AG04450 (cell line): ENCODE results near the gene LYRM1. TPM values are rescaled to one million over a fixed set of nuclear protein-coding genes. Genes with fewer than 3 reads are reported as not detected.

Source experiments
- CTCF ChIA-PET: fragments of 300-600, 350-600 bp; formaldehyde crosslinking; extraction: SDS; loops from one replicate; lab custom pipeline; 2022; ENCODE audit warnings: antibody characterized with exemption, inconsistent platforms; lab: Charles Lee
- POLR2A ChIA-PET: fragments of 350-600 bp; formaldehyde crosslinking; extraction: SDS; loops from one replicate; lab custom pipeline; 2021; ENCODE audit warnings: antibody characterized with exemption, inconsistent platforms; lab: Yijun Ruan, JAX
- DNase-seq: peaks from one replicate; pipeline ENCODE4 v3.0.0-alpha.2; 2011; ENCODE audit warnings: low read depth, low spot score
- H3K27ac ChIP-seq: one replicate; pipeline ENCODE4 v1.5.1; 2012; ENCODE audit warnings: low read depth, low read length, control low read depth
- H3K27me3 ChIP-seq: one replicate; pipeline ENCODE4 v1.6.0; 2012; ENCODE audit warnings: low read length; ENCODE audit not compliant: control insufficient read depth, insufficient read depth
- H3K4me3 ChIP-seq: 2 replicates; pipeline ENCODE4 v1.5.1; 2011; ENCODE audit warnings: mild to moderate bottlenecking, low read depth, low read length, control low read depth
- H3K9me3 ChIP-seq: 2 replicates; pipeline ENCODE4 v1.5.1; 2012; ENCODE audit warnings: low read length; ENCODE audit not compliant: control insufficient read depth, insufficient read depth
- CTCF ChIP-seq: IDR thresholded peaks from 2 replicates; pipeline ENCODE4 v1.5.1; 2011; ENCODE audit warnings: low read depth, low read length, control low read depth, inconsistent platforms
- polyA minus RNA-seq: library from RNA; depleted of rRNA, polyadenylated mRNA; stranded (reverse); fragments of >200 nt; gene quantifications from 2 replicates; pipeline ENCODE4 v1.2.3, GENCODE V29; 2011; rRNA and poly(A)+ RNA removed
- polyA plus RNA-seq: library from polyadenylated mRNA; depleted of rRNA; stranded (reverse); fragments of >200 nt; gene quantifications from 2 replicates; pipeline ENCODE4 v1.2.3, GENCODE V29; 2011; rRNA removed

LYRM1 gene
- 32.3 and 41.1 TPM in 2 replicates for polyA plus RNA-seq
- 17.9 and 19.1 TPM in 2 replicates for polyA minus RNA-seq

- DNase-seq, result peak; percentile 99
- H3K9me3 ChIP-seq, result no peaks in the 10 kb centered on the region
- H3K27ac ChIP-seq, result peak within 1 kb of the TSS; percentile 99
- ChIA-PET CTCF (interaction anchor here (1.3 to 3.8 kb wide), 2 partner anchors 51 to 400 kb away, joined by 6 to 26 read pairs; no protein-coding TSS in a partner anchor), POLR2A (interaction anchor here (0.6 to 1.9 kb wide), 12 partner anchors 11 to 1546 kb away, joined by 3 to 13 read pairs (median 4); partner anchors contain the start of genes ERI2 and REXO5)
- no peak for TF ChIP-seq CTCF
- H3K27me3 ChIP-seq, result no peaks in the 10 kb centered on the region
- peak within 1 kb of the TSS; percentile 95 for H3K4me3 ChIP-seq
Observed at GRCh38 chr16:20900299-20901067, at the start of gene LYRM1, which contains the start of gene DCUN1D3. TSS of gene LYRM1 (plus strand) at chr16:20900771. CDS start at chr16:20915556, 14,785 bp downstream. TSS of gene DCUN1D3 (minus strand) at chr16:20900358. CDS start at chr16:20862538, 37,820 bp downstream.

- DNase-seq, result no peak
- ChIA-PET POLR2A (interaction anchor here (0.5 to 2.4 kb wide), 3 partner anchors 49 to 450 kb away, joined by 10 to 13 read pairs (median 13); partner anchors contain the start of genes DCUN1D3 and LYRM1), CTCF (interaction anchor here (0.6 to 7.3 kb wide), 34 partner anchors 9 to 451 kb away, joined by 3 to 59 read pairs (median 4); partner anchors contain the start of genes DCUN1D3, LDAF1 and LYRM1)
- no peak for TF ChIP-seq CTCF
- H3K9me3 ChIP-seq, result no peaks in the 10 kb centered on the region
- peak overlapping the region; percentile 49 for H3K27ac ChIP-seq
- no peak overlapping the region for H3K4me3 ChIP-seq
- H3K27me3 ChIP-seq, result no peaks in the 10 kb centered on the region
Observed at GRCh38 chr16:20850981-20851380, 49.6 kb upstream of the LYRM1 start.

GRCh38 chr16:20851601-20852000 is 49.0 kb upstream of the LYRM1 start:
- Histone ChIP-seq H3K27me3 (no peaks in the 10 kb centered on the region), H3K4me3 (no peak overlapping the region), H3K27ac (peak overlapping the region; percentile 52), H3K9me3 (no peaks in the 10 kb centered on the region)
- TF ChIP-seq CTCF, result no peak
- ChIA-PET CTCF (interaction anchor here (0.6 to 7.3 kb wide), 12 partner anchors 9 to 450 kb away, joined by 3 to 59 read pairs (median 22); partner anchors contain the start of gene LDAF1), POLR2A (interaction anchor here (0.6 to 2.4 kb wide), 7 partner anchors 15 to 449 kb away, joined by 3 to 13 read pairs (median 6); partner anchors contain the start of genes DCUN1D3 and LYRM1)
- DNase-seq, result peak; percentile 86

DNA sequence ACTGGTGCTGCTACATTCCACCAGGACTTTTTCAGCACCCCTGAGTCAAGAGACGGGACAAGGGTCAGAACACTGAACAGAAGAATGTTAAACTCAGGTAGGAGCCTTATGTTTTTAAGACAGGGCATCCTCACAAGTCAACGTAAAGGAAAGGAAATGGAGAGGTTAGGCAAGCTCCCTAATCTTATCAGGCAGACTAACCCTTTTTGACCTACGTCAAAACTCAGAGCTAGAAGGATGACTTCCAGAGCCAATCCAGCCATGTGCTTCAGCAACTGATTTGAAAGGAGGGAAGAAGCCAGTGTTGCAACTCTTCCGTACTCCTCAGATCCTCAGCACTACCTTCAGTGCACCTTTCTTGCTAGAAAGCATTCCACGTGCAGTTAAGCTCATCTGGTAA is 47.4 kb upstream of the LYRM1 start:
- no peak for DNase-seq
- CTCF ChIA-PET, result interaction anchor here (1.0 to 5.6 kb wide), 3 partner anchors 12 to 449 kb away, joined by 4 to 37 read pairs (median 34); no protein-coding TSS in a partner anchor
- TF ChIP-seq CTCF, result no peak
- Histone ChIP-seq H3K9me3 (no peaks in the 10 kb centered on the region), H3K4me3 (no peak overlapping the region), H3K27me3 (no peaks in the 10 kb centered on the region), H3K27ac (no peak overlapping the region)
- POLR2A ChIA-PET, result no interaction called here
